Gastrocnemius medialis (tissue), 4 donors: Measurements from ENCODE around the gene MUC2. TPM values are rescaled to one million over a fixed set of nuclear protein-coding genes. Genes with fewer than 3 reads are reported as not detected.

Experiments
- ATAC-seq, 2 donors: fragments of 150-250 bp; one replicate each; pipeline ENCODE4 v1.9.1; 2016
- DNase-seq, 2 donors: peaks; one replicate each; pipeline ENCODE4 v3.0.0-alpha.2; 2019
- H3K27ac ChIP-seq, 4 donors: fragments of 200-600 bp; sonication (generic); 1 replicate in 1 of 4; 2 replicates in 3 of 4; pipeline ENCODE4 v1.5.1; 2016 to 2018; ENCODE audit warnings: mild to moderate bottlenecking in 2 of 4, moderate library complexity in 1 of 4
- H3K27me3 ChIP-seq, 3 donors: fragments of 200-600 bp; sonication (generic) in 2 of 3; 1 replicate in 1 of 3; 2 replicates in 2 of 3; pipeline versions ENCODE4 v1.5.1 to v1.6.0; 2016 to 2019; ENCODE audit warnings: mild to moderate bottlenecking in 1 of 3, moderate library complexity in 1 of 3
- H3K36me3 ChIP-seq, 2 donors: fragments of 200-600 bp; sonication (generic) in 1 of 2; one replicate each; pipeline ENCODE4 v1.5.1; 2017 to 2018
- H3K4me1 ChIP-seq, 2 donors: fragments of 200-600 bp; sonication (generic) in 1 of 2; one replicate each; pipeline ENCODE4 v1.5.1; 2016 to 2017; ENCODE audit warnings: mild to moderate bottlenecking in 2 of 2
- H3K4me3 ChIP-seq, 4 donors: fragments of 200-600 bp; sonication (generic) in 3 of 4; 1 replicate in 1 of 4; 2 replicates in 3 of 4; pipeline ENCODE4 v1.5.1; 2016 to 2019; ENCODE audit warnings: mild to moderate bottlenecking in 2 of 4
- H3K9me3 ChIP-seq, 3 donors: fragments of 200-600 bp; sonication (generic) in 2 of 3; 1 replicate in 1 of 3; 2 replicates in 2 of 3; pipeline ENCODE4 v1.5.1; 2016 to 2019
- CTCF ChIP-seq, 5 experiments: fragments of 450-650 bp in 3 of 5; fragments of 200-600 bp in 2 of 5; sonication (generic) in 2 of 5; IDR thresholded peaks in 4 of 5; conservative IDR thresholded peaks in 1 of 5; 1 replicate in 4 of 5; 2 replicates in 1 of 5; pipeline ENCODE4 v1.5.1; 2016 to 2019; ENCODE audit warnings: antibody characterized with exemption in 5 of 5, mild to moderate bottlenecking in 3 of 5, moderate library complexity in 3 of 5
- POLR2A ChIP-seq, 2 donors: fragments of 450-650 bp; IDR thresholded peaks; one replicate each; pipeline ENCODE4 v1.6.1; 2017; ENCODE audit warnings: antibody characterized with exemption in 2 of 2, mild to moderate bottlenecking in 2 of 2, moderate library complexity in 2 of 2
- in situ Hi-C, 4 donors: fragments of 200-750 bp; cut with MboI; loops; one replicate each; pipeline versions ENCODE4 v1.15.0 to v1.8.0; 2017; ENCODE audit warnings: low sequenced_read_pairs in 4 of 4
- intact Hi-C: fragments of 100-400 bp; cut with DNase I; formaldehyde crosslinking; loops from one replicate; pipeline ENCODE4 v1.15.1; 2023; ENCODE audit warnings: low total_unique reads
- total RNA-seq, 4 donors: library from RNA; depleted of rRNA; stranded (reverse); fragments of >200 nt; gene quantifications; one replicate each; pipeline versions ENCODE4 v1.1.0 to v1.2.3, GENCODE V29; 2016

MUC2 gene
- total RNA-seq, 4 donors from 2014 or later: 0.90 TPM; not detected in 3

GRCh38 chr11:1027483-1028290, 47.0 kb upstream of the MUC2 start:
- Histone ChIP-seq H3K36me3 (no peaks in the 10 kb centered on the region), H3K9me3 (no peaks in the 10 kb centered on the region), H3K27ac (no peak overlapping the region), H3K4me1 (no peaks in the 10 kb centered on the region), H3K27me3 (no peaks in the 10 kb centered on the region), H3K4me3 (no peak overlapping the region)
- ATAC-seq (no peak), DNase-seq (no peak)
- no peak for TF ChIP-seq POLR2A (IDR thresholded peaks at IDR 0.05)
- TF ChIP-seq CTCF (IDR thresholded peaks at IDR 0.05 in 4 of 5, conservative IDR thresholded peaks at IDR 0.05 in 1 of 5): no peak
- in situ Hi-C loops: no loop called here
- intact Hi-C loops: no loop called here

- in situ Hi-C loops (no loop called here), intact Hi-C loops (no loop called here)
- no peaks in the 10 kb centered on the region for H3K36me3 ChIP-seq
- ATAC-seq (no peak), DNase-seq (no peak)
- H3K27ac ChIP-seq: no peak overlapping the region
- no peaks in the 10 kb centered on the region for H3K4me1 ChIP-seq
- no peak overlapping the region for H3K4me3 ChIP-seq
- H3K9me3 ChIP-seq: no peaks in the 10 kb centered on the region
- H3K27me3 ChIP-seq: no peaks in the 10 kb centered on the region
- TF ChIP-seq POLR2A (IDR thresholded peaks at IDR 0.05) (no peak), CTCF (IDR thresholded peaks at IDR 0.05 in 4 of 5, conservative IDR thresholded peaks at IDR 0.05 in 1 of 5) (no peak)
Observed at GRCh38 chr11:1028291-1028540, 46.5 kb upstream of the MUC2 start.

- in situ Hi-C loops (no loop called here), intact Hi-C loops (no loop called here)
- no peak overlapping the region for H3K27ac ChIP-seq
- no peaks in the 10 kb centered on the region for H3K36me3 ChIP-seq
- no peaks in the 10 kb centered on the region for H3K4me1 ChIP-seq
- H3K4me3 ChIP-seq: no peak overlapping the region
- TF ChIP-seq CTCF (IDR thresholded peaks at IDR 0.05 in 4 of 5, conservative IDR thresholded peaks at IDR 0.05 in 1 of 5) (no peak), POLR2A (IDR thresholded peaks at IDR 0.05) (no peak)
- DNase-seq (no peak), ATAC-seq (no peak)
- no peaks in the 10 kb centered on the region for H3K27me3 ChIP-seq
- no peaks in the 10 kb centered on the region for H3K9me3 ChIP-seq
Observed at GRCh38 chr11:1028616-1029015, 46.1 kb upstream of the MUC2 start.

GRCh38 chr11:1029051-1029450, 45.6 kb upstream of the MUC2 start:
- TF ChIP-seq CTCF (IDR thresholded peaks at IDR 0.05 in 4 of 5, conservative IDR thresholded peaks at IDR 0.05 in 1 of 5) (no peak), POLR2A (IDR thresholded peaks at IDR 0.05) (no peak)
- Histone ChIP-seq H3K36me3 (no peaks in the 10 kb centered on the region), H3K9me3 (no peaks in the 10 kb centered on the region), H3K4me3 (no peak overlapping the region), H3K4me1 (no peaks in the 10 kb centered on the region), H3K27me3 (no peaks in the 10 kb centered on the region), H3K27ac (no peak overlapping the region)
- in situ Hi-C loops (no loop called here), intact Hi-C loops (no loop called here)
- no peak for DNase-seq
- no peak for ATAC-seq

DNA sequence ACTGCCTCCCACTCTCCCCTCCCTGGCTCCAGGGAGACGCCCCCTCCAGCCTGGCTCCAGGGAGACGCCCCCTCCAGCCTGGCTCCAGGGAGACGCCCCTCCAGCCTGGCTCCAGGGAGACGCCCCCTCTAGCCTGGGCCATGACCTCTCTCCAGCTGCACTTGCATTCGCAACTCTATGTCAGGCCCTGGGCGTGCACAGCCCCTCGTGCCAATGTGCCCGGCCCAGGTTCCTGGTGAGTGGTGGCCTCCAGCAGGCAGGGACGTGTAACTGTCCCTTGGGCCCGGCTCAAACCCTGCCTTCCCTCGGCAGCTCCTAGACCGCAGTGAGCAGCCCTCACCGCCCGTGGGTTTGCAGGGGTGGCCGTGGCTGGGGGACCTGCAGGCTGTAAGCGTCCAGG, 45.0 kb upstream of the MUC2 start:
- DNase-seq (no peak), ATAC-seq (no peak)
- Histone ChIP-seq H3K4me3 (no peak overlapping the region), H3K9me3 (no peaks in the 10 kb centered on the region), H3K27ac (no peak overlapping the region), H3K27me3 (peaks cover 0 to 2% (median 0%) of the 10 kb centered on the region in 3 donors), H3K36me3 (no peaks in the 10 kb centered on the region), H3K4me1 (no peaks in the 10 kb centered on the region)
- in situ Hi-C loops: no loop called here
- intact Hi-C loops: no loop called here
- TF ChIP-seq CTCF (IDR thresholded peaks at IDR 0.05 in 4 of 5, conservative IDR thresholded peaks at IDR 0.05 in 1 of 5) (no peak), POLR2A (IDR thresholded peaks at IDR 0.05) (no peak)
